ENCODE results near the gene CX3CR1. TPM values are rescaled to one million over a fixed set of nuclear protein-coding genes. Genes with fewer than 3 reads are reported as not detected.

Gene CX3CR1, protein sequence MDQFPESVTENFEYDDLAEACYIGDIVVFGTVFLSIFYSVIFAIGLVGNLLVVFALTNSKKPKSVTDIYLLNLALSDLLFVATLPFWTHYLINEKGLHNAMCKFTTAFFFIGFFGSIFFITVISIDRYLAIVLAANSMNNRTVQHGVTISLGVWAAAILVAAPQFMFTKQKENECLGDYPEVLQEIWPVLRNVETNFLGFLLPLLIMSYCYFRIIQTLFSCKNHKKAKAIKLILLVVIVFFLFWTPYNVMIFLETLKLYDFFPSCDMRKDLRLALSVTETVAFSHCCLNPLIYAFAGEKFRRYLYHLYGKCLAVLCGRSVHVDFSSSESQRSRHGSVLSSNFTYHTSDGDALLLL
- total RNA-seq: 10 to 100 TPM in 1 of 6 donors, 1 to 10 TPM in 4, under 1 TPM in 1; 0.23 to 13.0 (median 1.6) TPM
- polyA plus RNA-seq: under 1 TPM; 0.08 to 0.14 TPM

DNA sequence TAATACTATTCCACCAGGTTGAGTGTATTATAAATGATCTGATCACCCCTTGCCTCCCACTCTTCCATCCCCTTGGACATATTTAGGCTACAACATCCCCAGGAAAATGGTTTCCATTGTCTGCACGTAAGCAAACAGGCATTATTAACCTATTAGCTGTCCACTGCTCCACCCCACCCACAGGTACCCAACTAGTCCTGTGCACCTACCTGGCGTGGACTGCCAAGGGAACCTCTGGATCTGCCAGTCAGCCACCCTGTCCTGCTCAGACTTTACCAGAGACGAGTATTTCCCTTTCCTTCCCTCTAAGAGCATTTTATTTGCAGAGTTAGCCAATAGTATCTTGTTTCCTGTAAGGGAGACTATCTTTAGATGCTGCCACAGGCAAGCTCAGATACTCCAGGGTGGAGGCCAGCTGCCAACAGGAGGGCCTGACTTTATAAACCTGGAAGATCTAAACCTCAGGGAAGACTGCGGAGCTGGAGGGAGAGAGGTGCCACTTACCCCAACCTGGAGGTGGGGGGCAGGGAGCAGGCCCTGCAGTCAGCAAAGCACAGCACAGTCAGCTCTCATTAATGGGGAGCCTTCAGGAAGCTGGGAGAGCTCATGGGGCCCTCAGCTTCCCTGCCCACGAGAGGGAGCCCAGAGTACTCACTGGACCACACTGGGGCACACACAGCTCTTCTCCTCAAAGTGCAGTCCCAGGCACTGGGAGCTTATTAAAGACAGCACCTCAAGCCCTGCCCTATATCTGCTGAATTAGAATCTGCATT is at the start of gene CX3CR1:
Gene CX3CR1, minus strand, starts transcription at position 292 of the 773 bp plus-strand sequence. CDS start 13,527 bp downstream, outside the sequence.
- Histone ChIP-seq H3K4me3 (no peak within 1 kb of the TSS), H3K27ac (no peak within 1 kb of the TSS), H3K27me3 (no peaks in the 10 kb centered on the region), H3K9me3 (no peaks in the 10 kb centered on the region), H3K36me3 (no peaks in the 10 kb centered on the region), H3K4me1 (no peaks in the 10 kb centered on the region)
- DNase-seq: no peak
- FAIRE-seq: no peak
- WGBS, 2 donors: 54 to 66% methylated on average over 5 of the region's 5 CpGs
- intact Hi-C loops (cut with DNase I): loop anchor here (10.0 kb wide), 2 partner anchors 65 to 155 kb away; no protein-coding TSS in a partner anchor
- TF ChIP-seq CTCF (IDR thresholded peaks at IDR 0.05): no peak
- ATAC-seq: peak in 2 of 4 donors; percentile 16 to 29

DNA sequence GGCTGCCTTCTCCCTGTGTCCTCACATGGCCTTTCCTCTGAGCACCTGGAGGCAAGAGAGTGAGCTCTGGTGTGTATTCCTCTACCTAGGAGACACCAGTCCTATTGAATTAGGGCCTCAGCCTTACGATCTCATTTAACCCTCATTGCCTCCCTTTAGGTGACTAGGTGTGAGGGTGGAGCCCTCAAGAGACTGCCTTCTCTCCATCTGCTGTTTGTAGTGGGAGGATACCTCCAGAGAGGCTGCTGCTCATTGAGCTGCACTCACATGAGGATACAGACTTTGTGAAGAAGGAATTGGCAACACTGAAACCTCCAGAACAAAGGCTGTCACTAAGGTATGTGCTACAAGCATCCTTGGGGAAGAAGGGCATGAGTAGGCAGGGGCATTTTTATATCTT is 49.7 kb upstream of the CX3CR1 start, which contains the start of gene CCR8:
Gene CCR8, plus strand, starts transcription at position 217 of the 400 bp plus-strand sequence. CDS start 2,623 bp downstream, outside the sequence.
- no peak for TF ChIP-seq CTCF (IDR thresholded peaks at IDR 0.05)
- ATAC-seq: no peak
- H3K27ac ChIP-seq: no peak within 1 kb of the TSS
- 73 to 79% methylated on average over 1 of the region's 1 CpG for WGBS, 2 donors
- intact Hi-C loops (cut with DNase I): no loop called here
- no peaks in the 10 kb centered on the region for H3K36me3 ChIP-seq
- FAIRE-seq: no peak
- no peaks in the 10 kb centered on the region for H3K4me1 ChIP-seq
- H3K9me3 ChIP-seq: no peaks in the 10 kb centered on the region
- no peak within 1 kb of the TSS for H3K4me3 ChIP-seq
- DNase-seq: no peak
- H3K27me3 ChIP-seq: no peaks in the 10 kb centered on the region

DNA sequence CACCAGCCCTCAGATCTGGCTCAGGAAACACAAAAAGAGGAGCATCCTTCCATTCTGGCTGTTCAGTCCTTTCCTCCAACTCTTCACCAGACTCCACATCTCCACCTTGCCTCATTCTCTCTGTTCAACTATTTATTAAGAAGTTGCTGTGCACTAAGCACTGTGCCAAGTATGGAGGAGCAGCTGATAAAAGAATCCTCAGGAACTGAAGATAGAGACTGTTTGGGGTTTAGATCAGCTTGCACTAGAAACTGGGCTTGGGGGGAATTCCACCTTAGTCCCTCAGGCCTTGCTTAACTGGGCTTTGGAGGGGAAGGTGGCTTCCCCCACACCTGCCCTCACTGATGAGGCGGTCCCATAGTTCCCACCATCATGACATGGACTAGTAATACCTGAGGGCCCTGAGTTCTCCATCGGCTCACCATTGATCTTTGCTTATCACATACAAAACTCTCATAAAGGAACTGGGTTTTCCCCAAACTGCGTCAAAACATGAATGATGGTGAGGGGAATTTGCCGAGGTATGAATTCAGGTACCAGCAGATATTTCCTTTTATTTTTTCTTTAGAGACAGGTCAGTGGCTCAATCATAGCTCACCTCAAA is 48.0 kb upstream of the CX3CR1 start:
- H3K36me3 ChIP-seq: no peaks in the 10 kb centered on the region
- no peak overlapping the region for H3K4me3 ChIP-seq
- intact Hi-C loops (cut with DNase I): no loop called here
- H3K27me3 ChIP-seq: no peaks in the 10 kb centered on the region
- H3K4me1 ChIP-seq: no peaks in the 10 kb centered on the region
- no peaks in the 10 kb centered on the region for H3K9me3 ChIP-seq
- no peak overlapping the region for H3K27ac ChIP-seq
- ATAC-seq: no peak
- 79 to 89% methylated on average over 4 of the region's 4 CpGs for WGBS, 2 donors
- no peak for DNase-seq
- FAIRE-seq: no peak
- TF ChIP-seq CTCF (IDR thresholded peaks at IDR 0.05): no peak

- no peaks in the 10 kb centered on the region for H3K27me3 ChIP-seq
- WGBS, 2 donors: 80 to 91% methylated on average over 4 of the region's 4 CpGs
- DNase-seq: no peak
- H3K27ac ChIP-seq: no peak overlapping the region
- no peaks in the 10 kb centered on the region for H3K9me3 ChIP-seq
- H3K4me1 ChIP-seq: no peaks in the 10 kb centered on the region
- ATAC-seq: no peak
- no peak overlapping the region for H3K4me3 ChIP-seq
- FAIRE-seq: no peak
- no peak for TF ChIP-seq CTCF (IDR thresholded peaks at IDR 0.05)
- intact Hi-C loops (cut with DNase I): no loop called here
- H3K36me3 ChIP-seq: no peaks in the 10 kb centered on the region
Observed at GRCh38 chr3:39327053-39327745, 47.4 kb upstream of the CX3CR1 start.
